Limb (tissue), 2 donors: ENCODE measurements around the gene TNFSF13.

Experiments
- DNase-seq, 2 donors: peaks; one replicate each; pipeline ENCODE4 v3.0.0-alpha.2; 2016; ENCODE audit errors: extremely low spot score in 2 of 2

The TNFSF13 gene

GRCh38 chr17:7558544-7559319 lies at the start of gene TNFSF13:
Gene TNFSF13, plus strand, starts transcription at chr17:7558750. Its CDS starts 290 bp downstream, at chr17:7559040.
- DNase-seq, result no peak

DNA sequence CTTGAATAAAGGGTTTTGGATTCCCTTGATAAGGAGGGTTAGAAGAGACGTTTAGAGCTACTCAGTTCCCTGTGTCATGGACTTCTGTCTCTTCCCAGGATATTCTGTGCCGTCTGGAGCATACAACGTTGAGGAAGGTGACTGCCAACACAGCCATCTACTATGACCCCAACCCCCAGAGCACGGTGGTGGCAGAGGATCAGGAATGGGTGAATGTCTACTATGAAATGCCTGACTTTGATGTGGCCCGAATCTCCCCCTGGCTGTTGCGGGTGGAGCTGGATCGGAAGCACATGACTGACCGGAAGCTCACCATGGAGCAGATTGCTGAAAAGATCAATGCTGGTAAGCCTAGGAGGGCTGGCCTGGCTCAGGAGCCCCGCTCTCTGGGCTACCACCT lies 49.7 kb upstream of the TNFSF13 start:
- DNase-seq, result no peak

DNA sequence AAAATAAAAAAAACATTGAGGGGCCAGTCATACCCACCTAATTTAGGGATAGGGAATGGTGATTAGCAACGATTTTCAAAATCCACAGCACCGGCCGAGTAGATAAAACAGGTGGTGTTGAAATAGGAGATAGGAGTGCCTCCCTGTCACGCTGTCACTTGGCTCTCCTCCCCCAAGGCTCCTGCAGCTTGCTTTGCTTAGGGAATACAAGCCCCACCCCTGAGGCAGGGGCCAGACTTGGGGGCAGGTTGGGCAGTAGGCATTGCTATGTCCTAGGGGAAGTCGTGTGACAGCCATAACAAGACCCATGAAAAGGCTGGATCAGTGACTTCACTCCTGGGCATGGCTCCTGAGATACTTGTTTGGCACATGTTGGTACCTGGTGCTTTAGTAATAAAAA lies 48.6 kb upstream of the TNFSF13 start:
- DNase-seq, result no peak

DNA sequence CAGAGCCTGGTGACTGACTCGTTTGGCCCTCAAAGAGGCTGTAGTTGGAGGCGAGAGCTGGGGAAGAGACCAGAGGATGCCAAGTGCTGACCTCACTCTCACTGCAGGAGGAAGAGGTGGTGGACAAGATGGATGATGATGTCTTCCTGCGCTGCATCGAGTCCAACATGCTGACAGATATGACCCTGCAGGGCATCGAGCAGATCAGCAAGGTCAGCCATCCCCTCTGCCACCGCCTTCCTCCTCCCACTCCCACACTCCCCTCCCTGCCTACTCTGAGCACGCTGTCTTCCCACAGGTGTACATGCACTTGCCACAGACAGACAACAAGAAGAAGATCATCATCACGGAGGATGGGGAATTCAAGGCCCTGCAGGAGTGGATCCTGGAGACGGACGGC lies 47.4 kb upstream of the TNFSF13 start:
- DNase-seq, result no peak

GRCh38 chr17:7512105-7512504 lies 46.4 kb upstream of the TNFSF13 start:
- DNase-seq, result no peak

GRCh38 chr17:7512824-7513540 lies 45.6 kb upstream of the TNFSF13 start:
- no peak for DNase-seq

GRCh38 chr17:7513850-7514419 lies 44.6 kb upstream of the TNFSF13 start:
- DNase-seq, result no peak

GRCh38 chr17:7515911-7516610 lies 42.5 kb upstream of the TNFSF13 start:
- no peak for DNase-seq

- DNase-seq, result no peak
Observed at GRCh38 chr17:7523033-7523432, 35.5 kb upstream of the TNFSF13 start.

GRCh38 chr17:7528842-7529241 lies 29.7 kb upstream of the TNFSF13 start:
- no peak for DNase-seq

- no peak for DNase-seq
Observed at GRCh38 chr17:7530023-7530900, 28.3 kb upstream of the TNFSF13 start.

DNA sequence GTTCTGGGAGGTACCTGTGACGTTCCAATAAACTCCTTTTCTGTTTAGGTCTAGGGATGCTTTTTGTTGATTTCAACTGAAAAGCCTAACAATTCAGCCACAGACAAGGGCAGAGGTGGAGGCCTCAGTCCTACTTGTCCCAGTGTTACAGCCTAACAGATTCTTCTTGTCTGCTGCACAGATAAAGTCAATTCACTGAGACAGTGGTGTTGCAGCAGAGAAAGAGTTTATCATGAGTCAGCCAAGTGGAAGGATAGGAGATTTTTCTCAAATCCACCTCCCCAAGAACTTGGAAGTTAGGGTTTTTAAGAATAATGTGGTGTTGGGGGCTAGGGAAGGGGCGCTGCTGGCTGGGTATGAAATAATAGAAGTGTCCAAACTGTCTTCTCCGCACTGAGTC lies 20.5 kb upstream of the TNFSF13 start:
- DNase-seq, result no peak

- no peak for DNase-seq
Observed at GRCh38 chr17:7538891-7539545, 19.5 kb upstream of the TNFSF13 start.

GRCh38 chr17:7541074-7541621 lies 17.4 kb upstream of the TNFSF13 start:
- no peak for DNase-seq

- DNase-seq, result no peak
Observed at GRCh38 chr17:7544911-7545310, 13.6 kb upstream of the TNFSF13 start.

- DNase-seq, result peak in 1 of 2 donors; percentile 70
Observed at GRCh38 chr17:7548585-7549400, 9.8 kb upstream of the TNFSF13 start, which contains the start of gene TNFSF12. Gene TNFSF12, plus strand, starts transcription at chr17:7549058. Its CDS starts 96 bp downstream, at chr17:7549154.

GRCh38 chr17:7549401-7550055 lies 9.0 kb upstream of the TNFSF13 start:
- no peak for DNase-seq

- no peak for DNase-seq
Observed at GRCh38 chr17:7550344-7550743, 8.2 kb upstream of the TNFSF13 start.

DNA sequence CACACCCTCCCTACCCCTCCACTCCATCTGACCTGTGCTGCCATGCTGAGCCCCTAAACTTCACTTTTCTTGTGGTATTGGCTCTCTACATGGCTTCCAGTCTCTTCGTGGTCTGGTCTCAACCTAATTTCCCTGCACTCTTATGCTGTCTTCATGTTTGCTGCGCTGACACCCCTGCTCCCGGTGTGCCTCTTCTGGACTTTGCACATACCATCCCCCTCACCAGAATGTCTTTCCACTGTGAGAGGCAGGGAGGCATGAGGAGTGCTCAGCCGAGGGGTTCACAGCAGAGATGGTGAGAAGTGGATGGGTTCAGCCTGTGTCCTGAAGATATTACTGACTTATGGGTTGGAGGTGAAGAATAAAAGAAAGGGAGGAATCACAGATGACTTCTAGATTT lies 7.2 kb upstream of the TNFSF13 start:
- no peak for DNase-seq
